H1 (cell line): ENCODE measurements around the gene ATXN7L3. TPM values are rescaled to one million over a fixed set of nuclear protein-coding genes. Genes with fewer than 3 reads are reported as not detected.

Experiments used
- CTCF ChIA-PET: fragments of 300-600 bp; sonication (Branson Sonifier 250); formaldehyde crosslinking; loops from one replicate; lab custom pipeline; 2021; ENCODE audit not compliant: partially characterized antibody; lab: Charles Lee
- POLR2A ChIA-PET: fragments of 300-600 bp; sonication (Branson Sonifier 250); formaldehyde crosslinking; loops from one replicate; lab custom pipeline; 2021; ENCODE audit warnings: inconsistent platforms; ENCODE audit not compliant: partially characterized antibody; lab: Charles Lee
- DNase-seq, 2 experiments: peaks; one replicate each; pipeline versions ENCODE4 v3.0.0 to v3.0.0-alpha.2; 2010 to 2022; ENCODE audit warnings: low spot score in 2 of 2, low read depth in 1 of 2, mixed read lengths in 1 of 2
- FAIRE-seq: peaks from 2 replicates; lab custom pipeline; 2011; peaks lifted over from hg19 to GRCh38; lab: Jason Lieb, UNC
- H2AFZ ChIP-seq: 2 replicates; pipeline ENCODE4 v1.8.1; 2012; ENCODE audit warnings: low read length, inconsistent platforms
- H2AK5ac ChIP-seq: 2 replicates; pipeline ENCODE4 v1.6.1; 2013; ENCODE audit warnings: low read depth, low read length
- H2BK120ac ChIP-seq: replicated peaks from 2 replicates; pipeline ENCODE3; 2013; ENCODE audit warnings: low read depth, low read length, inconsistent platforms
- H2BK12ac ChIP-seq: 2 replicates; pipeline ENCODE4 v1.6.1; 2013; ENCODE audit warnings: low read depth, low read length
- H2BK15ac ChIP-seq: 2 replicates; pipeline ENCODE4 v1.6.1; 2013; ENCODE audit warnings: low read length
- H2BK20ac ChIP-seq: 2 replicates; pipeline ENCODE4 v1.6.1; 2013; ENCODE audit warnings: low read length
- H2BK5ac ChIP-seq: 2 replicates; pipeline ENCODE4 v1.6.1; 2013; ENCODE audit warnings: low read depth, low read length
- H3K14ac ChIP-seq: 2 replicates; pipeline ENCODE4 v1.6.1; 2013; ENCODE audit warnings: inconsistent platforms; ENCODE audit not compliant: insufficient read length
- H3K18ac ChIP-seq: 2 replicates; pipeline ENCODE4 v1.6.1; 2013; ENCODE audit warnings: low read length; ENCODE audit errors: extremely low read depth
- H3K23ac ChIP-seq: 2 replicates; pipeline ENCODE4 v1.6.1; 2013; ENCODE audit warnings: inconsistent platforms; ENCODE audit not compliant: insufficient read length
- H3K23me2 ChIP-seq: 2 replicates; pipeline ENCODE4 v1.6.1; 2013; ENCODE audit warnings: low read depth, low read length
- H3K27ac ChIP-seq: 2 replicates; pipeline ENCODE4 v1.6.1; 2011; ENCODE audit warnings: low read depth, low read length, inconsistent platforms
- H3K27me3 ChIP-seq, 4 experiments: replicated peaks in 1 of 4; 1 replicate in 1 of 4; 2 replicates in 3 of 4; pipeline versions ENCODE4 v1.6.1 to v1.8.1; 2011 to 2013; ENCODE audit warnings: low read length in 3 of 4, mild to moderate bottlenecking in 3 of 4, inconsistent platforms in 2 of 4, mixed read lengths in 2 of 4, moderate library complexity in 1 of 4; ENCODE audit not compliant: control insufficient read depth in 3 of 4, insufficient read depth in 3 of 4; ENCODE audit errors: extremely low read depth in 1 of 4
- H3K36me3 ChIP-seq, 4 experiments: 2 replicates each; pipeline versions ENCODE4 v1.6.1 to v1.8.1; 2011 to 2013; ENCODE audit warnings: mild to moderate bottlenecking in 4 of 4, low read length in 3 of 4, moderate library complexity in 2 of 4, control low read depth in 1 of 4, inconsistent platforms in 1 of 4; ENCODE audit not compliant: insufficient read depth in 4 of 4, control insufficient read depth in 2 of 4
- H3K4ac ChIP-seq: replicated peaks from 2 replicates; pipeline ENCODE3; 2013; ENCODE audit warnings: low read length, low read depth, mixed read lengths, inconsistent platforms; ENCODE audit not compliant: insufficient read length
- H3K4me1 ChIP-seq, 4 experiments: replicated peaks in 1 of 4; 1 replicate in 1 of 4; 2 replicates in 3 of 4; pipeline versions ENCODE4 v1.6.1 to v1.8.1; 2011 to 2013; ENCODE audit warnings: low read length in 3 of 4, inconsistent platforms in 2 of 4, mixed read lengths in 1 of 4; ENCODE audit not compliant: insufficient read depth in 4 of 4, control insufficient read depth in 3 of 4
- H3K4me2 ChIP-seq, 2 experiments: 2 replicates each; pipeline versions ENCODE4 v1.6.1 to v1.8.1; 2011 to 2013; ENCODE audit warnings: low read depth in 2 of 2, low read length in 2 of 2, control low read depth in 1 of 2, inconsistent platforms in 1 of 2, mild to moderate bottlenecking in 1 of 2; ENCODE audit not compliant: insufficient read depth in 1 of 2
- H3K4me3 ChIP-seq, 4 experiments: fragments of 200-600, 300-600 bp in 1 of 4; sonication (generic), shearing (Covaris generic), sonication (Bioruptor Twin) in 1 of 4; 2 replicates each; pipeline versions ENCODE4 v1.5.1 to v1.8.1; 2011 to 2016; ENCODE audit warnings: low read length in 4 of 4, low read depth in 3 of 4, control low read depth in 2 of 4, inconsistent platforms in 2 of 4, mild to moderate bottlenecking in 2 of 4, mixed read lengths in 1 of 4, moderate library complexity in 1 of 4; ENCODE audit not compliant: insufficient read depth in 2 of 4; ENCODE audit errors: extremely low read depth in 1 of 4
- H3K56ac ChIP-seq: replicated peaks from 2 replicates; pipeline ENCODE3; 2013; ENCODE audit warnings: low read depth, mild to moderate bottlenecking, mixed read lengths, low read length, inconsistent platforms; ENCODE audit not compliant: insufficient read length
- H3K79me1 ChIP-seq: 2 replicates; pipeline ENCODE4 v1.6.1; 2013; ENCODE audit warnings: low read depth, low read length, control low read depth
- H3K79me2 ChIP-seq, 2 experiments: 2 replicates each; pipeline versions ENCODE4 v1.6.1 to v1.8.1; 2012 to 2013; ENCODE audit warnings: low read length in 2 of 2, mild to moderate bottlenecking in 2 of 2, inconsistent platforms in 1 of 2; ENCODE audit not compliant: insufficient read depth in 2 of 2, control insufficient read depth in 1 of 2
- H3K9ac ChIP-seq, 4 experiments: replicated peaks in 1 of 4; 1 replicate in 1 of 4; 2 replicates in 3 of 4; pipeline versions ENCODE4 v1.6.1 to v1.8.1; 2011 to 2013; ENCODE audit warnings: low read depth in 3 of 4, low read length in 3 of 4, control low read depth in 2 of 4, mild to moderate bottlenecking in 2 of 4, moderate library complexity in 2 of 4, inconsistent platforms in 1 of 4; ENCODE audit errors: extremely low read depth in 1 of 4
- H3K9me3 ChIP-seq, 2 experiments: 2 replicates each; pipeline versions ENCODE4 v1.6.1 to v1.8.1; 2012 to 2013; ENCODE audit warnings: mild to moderate bottlenecking in 2 of 2, moderate library complexity in 2 of 2, control low read depth in 1 of 2, inconsistent platforms in 1 of 2, low read depth in 1 of 2, low read length in 1 of 2, mixed read lengths in 1 of 2; ENCODE audit not compliant: insufficient read depth in 2 of 2
- H4K20me1 ChIP-seq, 2 experiments: replicated peaks in 1 of 2; 2 replicates each; pipeline versions ENCODE3 to v1.8.1; 2011 to 2013; ENCODE audit warnings: inconsistent platforms in 2 of 2, low read length in 2 of 2, mild to moderate bottlenecking in 1 of 2; ENCODE audit not compliant: insufficient read depth in 2 of 2, control insufficient read depth in 1 of 2
- H4K5ac ChIP-seq: 2 replicates; pipeline ENCODE4 v1.6.1; 2013; ENCODE audit warnings: low read length, low read depth, mixed read lengths, inconsistent platforms; ENCODE audit not compliant: insufficient read length
- H4K8ac ChIP-seq: 2 replicates; pipeline ENCODE4 v1.8.0; 2013; ENCODE audit warnings: mild to moderate bottlenecking, moderate library complexity, low read length, inconsistent platforms; ENCODE audit not compliant: insufficient read depth; ENCODE audit errors: extremely low read depth
- H4K91ac ChIP-seq: replicated peaks from 2 replicates; pipeline ENCODE3; 2013; ENCODE audit warnings: low read length, mixed read lengths, inconsistent platforms; ENCODE audit not compliant: insufficient read length
- ASH2L ChIP-seq: fragments of 200-600, 300-600 bp; sonication (generic); IDR thresholded peaks from one replicate; pipeline ENCODE4 v1.7.1; 2017; ENCODE audit warnings: low read length
- BRCA1 ChIP-seq: IDR thresholded peaks from 2 replicates; pipeline ENCODE4 v1.6.1; 2012; ENCODE audit warnings: low read depth, low read length, improper control_type of control experiment
- CBX5 ChIP-seq: fragments of 300-800, 300-1000 bp; sonication (generic); IDR thresholded peaks from 2 replicates; pipeline ENCODE4 v1.7.1; 2016; ENCODE audit warnings: antibody characterized with exemption, low read length, low read depth
- EP300 ChIP-seq, 2 experiments: IDR thresholded peaks; 1 replicate in 1 of 2; 2 replicates in 1 of 2; pipeline ENCODE4 v1.6.1; 2011 to 2012; ENCODE audit warnings: low read depth in 2 of 2, low read length in 2 of 2, mild to moderate bottlenecking in 2 of 2, borderline replicate concordance in 1 of 2, inconsistent platforms in 1 of 2, moderate library complexity in 1 of 2
- FOSL1 ChIP-seq: IDR thresholded peaks from 2 replicates; pipeline ENCODE4 v1.6.1; 2011; ENCODE audit warnings: mild to moderate bottlenecking, low read depth, low read length, moderate library complexity; ENCODE audit not compliant: insufficient read depth
- GTF2F1 ChIP-seq: IDR thresholded peaks from 2 replicates; pipeline ENCODE4 v1.6.1; 2012; ENCODE audit warnings: low read depth, low read length, improper control_type of control experiment, borderline replicate concordance
- RFX5 ChIP-seq: IDR thresholded peaks from 2 replicates; pipeline ENCODE4 v1.6.1; 2011; ENCODE audit warnings: low read depth, low read length, improper control_type of control experiment, borderline replicate concordance
- RNF2 ChIP-seq: fragments of 200-900, 300-1000 bp; sonication (generic); IDR thresholded peaks from 2 replicates; pipeline ENCODE4 v1.7.1; 2016; ENCODE audit warnings: borderline replicate concordance, low read depth, mild to moderate bottlenecking, antibody characterized with exemption, low read length; ENCODE audit not compliant: poor library complexity, severe bottlenecking; ENCODE audit errors: missing control alignments
- SIRT6 ChIP-seq: IDR thresholded peaks from one replicate; pipeline ENCODE4 v1.7.1; 2012; ENCODE audit warnings: low read length, inconsistent platforms
- SP2 ChIP-seq: IDR thresholded peaks from 2 replicates; pipeline ENCODE4 v1.6.1; 2012; ENCODE audit warnings: mild to moderate bottlenecking, low read length, inconsistent platforms
- SP4 ChIP-seq: IDR thresholded peaks from 2 replicates; pipeline ENCODE4 v1.6.1; 2012; ENCODE audit warnings: low read length, inconsistent platforms
- WGBS, 2 experiments: shearing (Covaris generic) in 1 of 2; methylation state at CpG; one replicate each; pipeline versions ENCODE4 v1.1.6 to v1.1.7; 2013 to 2015; ENCODE audit warnings: low lambda C conversion rate in 2 of 2, mixed read lengths in 2 of 2, inconsistent platforms in 1 of 2, low coverage in 1 of 2, missing lambda C conversion rate in 1 of 2; ENCODE audit not compliant: insufficient replicate concordance in 2 of 2, insufficient coverage in 1 of 2, insufficient read length in 1 of 2; ENCODE audit errors: extremely low coverage in 1 of 2, missing lambda C conversion rate in 1 of 2; 5-methylcytosine and 5-hydroxymethylcytosine counted together
- polyA plus RNA-seq, 7 experiments: library from polyadenylated mRNA; depleted of rRNA in 3 of 7; stranded (reverse) in 5 of 7; unstranded in 2 of 7; fragments of >200 nt in 5 of 7; fragments of 200-250 nt in 2 of 7; gene quantifications; 1 replicate in 5 of 7; 2 replicates in 1 of 7; 4 replicates in 1 of 7; pipeline versions ENCODE4 v1.2.1 to v1.2.3, GENCODE V29; 2011 to 2013; ENCODE audit warnings: missing spikeins in 2 of 7, mixed read lengths in 2 of 7
- total RNA-seq: library from RNA; stranded (reverse); fragmentation: NEBNext Ultra II Directional; extraction: Animal tissue kit (Norgen Biotek cat#: 25700); gene quantifications from 2 replicates; pipeline ENCODE4 v1.2.1, GENCODE V29; 2021

ATXN7L3 gene
- total and polyA plus RNA-seq, 2 of the 8 experiments (the other 6 are each of a cell fraction or from before 2014, with no cell fraction given) = 53.7 to 103 TPM

- Histone ChIP-seq H2BK5ac (no peak overlapping the region), H2BK12ac (no peak overlapping the region), H3K4ac (no peak overlapping the region), H3K23ac (no peak overlapping the region), H2BK120ac (no peak overlapping the region), H3K4me3 (no peak overlapping the region), H4K20me1 (peaks cover 0 to 16% of the 10 kb centered on the region in 2 experiments), H3K79me2 (peaks cover 0 to 15% of the 10 kb centered on the region in 2 experiments; a peak in 1 of 4 replicates), H3K4me2 (no peak overlapping the region), H2AK5ac (no peak overlapping the region), H3K36me3 (peaks cover 20 to 32% (median 25%) of the 10 kb centered on the region in 4 experiments), H4K5ac (no peak overlapping the region), H2BK15ac (no peak overlapping the region), H2AFZ (no peak overlapping the region), H3K9me3 (no peaks in the 10 kb centered on the region), H3K56ac (no peak overlapping the region), H3K27me3 (no peaks in the 10 kb centered on the region), H3K79me1 (peaks cover 2% of the 10 kb centered on the region), H4K91ac (no peak overlapping the region), H3K27ac (no peak overlapping the region), H3K4me1 (peaks cover 0 to 12% (median 9%) of the 10 kb centered on the region in 4 experiments; a peak in 6 of 7 replicates), H3K18ac (no peak overlapping the region), H3K9ac (no peak overlapping the region), H2BK20ac (no peak overlapping the region), H3K14ac (no peak overlapping the region), H3K23me2 (no peaks in the 10 kb centered on the region; the same call in 1 of the 2 replicates), H4K8ac (no peak overlapping the region)
- no peak for FAIRE-seq
- TF ChIP-seq EP300 (IDR thresholded peaks at IDR 0.05; ENCODE audit: borderline replicate concordance in 1 of 2, low read depth in 2 of 2, low read length in 2 of 2) (no peak), SIRT6 (no peak), RNF2 (no peak), SP2 (no peak), RFX5 (no peak), CBX5 (no peak), FOSL1 (no peak), BRCA1 (no peak), GTF2F1 (no peak), SP4 (no peak), ASH2L (no peak)
- POLR2A ChIA-PET = interaction anchor here (0.8 to 4.4 kb wide), 11 partner anchors 8 to 240 kb away, joined by 3 to 32 read pairs (median 7); partner anchors contain the start of genes ATXN7L3 and LSM12
- DNase-seq = no peak
- CTCF ChIA-PET = interaction anchor here (0.9 to 2.2 kb wide), 4 partner anchors 12 to 172 kb away, joined by 3 to 8 read pairs (median 3); partner anchors contain the start of gene FAM171A2
- 87% methylated on average over 10 of the region's 10 CpGs; no CpG with 5 or more reads in 1 of the 2 experiments for WGBS, 2 experiments
Measured at GRCh38 chr17:44190481-44190880, 9.2 kb downstream of the ATXN7L3 start.
